IPS-15b (cell line): ENCODE data around the gene OR2D2.
"Not testable (repeated sequence)": the region's sequence is repeated elsewhere in the genome, so short reads cannot be mapped to it uniquely, and the experiment has no call there.

ENCODE experiments used
- H3K27me3 ChIP-seq: one replicate; pipeline ENCODE4 v1.6.1; 2013; ENCODE audit warnings: low read length; ENCODE audit not compliant: control insufficient read depth, insufficient read depth
- H3K36me3 ChIP-seq: one replicate; pipeline ENCODE4 v1.6.1; 2013; ENCODE audit warnings: low read length; ENCODE audit not compliant: control insufficient read depth, insufficient read depth
- H3K4me1 ChIP-seq: one replicate; pipeline ENCODE4 v1.6.1; 2013; ENCODE audit warnings: mild to moderate bottlenecking, low read length; ENCODE audit not compliant: control insufficient read depth, insufficient read depth
- H3K4me3 ChIP-seq: one replicate; pipeline ENCODE4 v1.5.1; 2013; ENCODE audit warnings: low read depth, low read length
- H3K9ac ChIP-seq: one replicate; pipeline ENCODE4 v1.6.1; 2013; ENCODE audit warnings: low read depth, mild to moderate bottlenecking, low read length
- H3K9me3 ChIP-seq: one replicate; pipeline ENCODE4 v1.6.1; 2013; ENCODE audit warnings: mild to moderate bottlenecking, low read length; ENCODE audit not compliant: control insufficient read depth, insufficient read depth

Gene OR2D2

DNA sequence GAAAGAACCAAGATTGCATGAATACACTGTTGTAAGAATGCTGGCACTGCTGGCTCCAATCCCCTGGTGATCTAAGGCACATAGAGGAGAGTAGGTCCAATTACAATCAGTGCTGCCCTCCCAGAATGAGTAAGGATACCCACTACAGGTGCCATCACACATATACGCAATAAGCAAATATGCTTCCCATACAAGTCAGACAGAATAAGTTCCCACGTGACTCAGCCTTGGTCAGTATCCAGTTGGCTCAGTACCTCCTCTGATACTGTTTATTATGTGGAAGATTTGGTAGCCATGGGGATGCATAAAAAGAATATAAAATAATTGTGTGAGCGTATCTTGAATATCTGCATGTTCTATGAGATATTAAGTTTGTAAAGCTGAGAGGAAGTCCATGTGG, 19.6 kb upstream of the OR2D2 start:
- no peaks in the 10 kb centered on the region for H3K4me1 ChIP-seq
- no peak overlapping the region for H3K9ac ChIP-seq
- H3K9me3 ChIP-seq, result no peaks in the 10 kb centered on the region
- no peaks in the 10 kb centered on the region for H3K27me3 ChIP-seq
- H3K4me3 ChIP-seq, result no peak overlapping the region
- no peaks in the 10 kb centered on the region for H3K36me3 ChIP-seq

DNA sequence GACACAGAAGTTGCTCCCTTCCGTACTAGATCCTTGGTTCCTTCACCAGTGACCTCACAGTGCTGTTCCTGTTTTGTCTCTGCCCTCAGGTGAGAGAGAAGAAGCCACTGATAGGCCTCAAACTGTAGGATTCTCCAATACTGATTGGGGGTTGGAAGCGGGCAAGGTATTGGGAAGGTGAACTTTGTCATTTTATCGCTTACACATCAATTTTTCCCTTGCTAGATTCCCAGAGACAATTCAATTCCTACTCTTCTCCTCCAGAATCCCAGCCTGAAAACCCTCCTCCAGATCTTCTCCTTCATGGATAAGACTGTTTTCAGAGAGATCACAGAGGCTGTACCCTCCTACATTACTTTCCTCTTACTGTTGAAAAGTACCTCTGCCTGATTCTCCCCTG, 19.1 kb upstream of the OR2D2 start:
- no peak overlapping the region for H3K9ac ChIP-seq

DNA sequence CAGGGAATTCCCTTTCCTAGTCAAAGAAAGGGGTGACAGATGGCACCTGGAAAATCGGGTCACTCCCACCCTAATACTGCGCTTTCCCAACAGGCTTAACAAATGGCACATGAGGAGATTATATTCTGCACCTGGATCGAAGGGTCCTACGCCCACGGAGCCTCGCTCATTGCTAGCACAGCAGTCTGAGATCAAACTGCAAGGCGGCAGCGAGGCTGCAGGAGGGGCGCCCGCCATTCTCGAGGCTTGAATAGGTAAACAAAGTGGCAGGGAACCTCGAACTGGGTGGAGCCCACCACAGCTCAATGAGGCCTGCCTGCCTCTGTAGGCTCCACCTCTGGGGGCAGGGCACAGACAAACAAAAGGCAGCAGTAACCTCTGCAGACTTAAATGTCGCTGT, 12.5 kb upstream of the OR2D2 start:
- H3K9ac ChIP-seq, H3K4me1 ChIP-seq, H3K36me3 ChIP-seq, H3K4me3 ChIP-seq, H3K27me3 ChIP-seq, H3K9me3 ChIP-seq: not testable (repeated sequence)

More for the DNA sequence above, 19.1 kb upstream of the OR2D2 start:
- Histone ChIP-seq H3K4me1 (no peaks in the 10 kb centered on the region), H3K9me3 (no peaks in the 10 kb centered on the region), H3K4me3 (no peak overlapping the region), H3K27me3 (no peaks in the 10 kb centered on the region), H3K36me3 (no peaks in the 10 kb centered on the region)

DNA sequence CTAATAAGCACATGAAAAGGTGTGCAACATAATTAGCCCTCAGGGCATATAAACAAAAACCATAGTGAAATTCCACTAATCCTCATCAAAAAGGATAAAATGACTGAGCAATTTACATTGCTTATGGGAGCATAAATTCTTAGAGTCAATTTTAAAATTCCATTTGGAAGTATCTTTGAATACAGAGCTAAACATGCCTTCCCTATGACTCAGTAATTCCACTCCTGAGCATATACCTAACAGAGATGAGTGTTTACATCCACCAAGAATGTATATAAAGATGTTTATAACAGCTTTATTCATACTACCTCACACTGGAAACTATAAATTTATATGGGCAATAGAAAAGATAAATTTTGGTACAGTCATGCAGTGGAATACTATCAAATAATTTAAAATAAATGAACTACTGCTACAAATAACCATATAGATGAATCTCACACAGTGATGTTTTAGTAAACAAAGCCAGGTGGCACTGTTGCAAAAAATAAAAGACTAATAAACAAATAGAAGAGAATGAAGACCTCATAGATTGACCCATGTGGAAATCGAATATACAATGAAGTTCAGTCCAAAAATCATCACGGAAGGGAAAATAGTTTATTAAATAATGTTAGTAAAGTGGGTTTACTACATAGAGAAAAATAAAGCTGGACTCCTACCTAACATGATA, 8.2 kb upstream of the OR2D2 start:
- Histone ChIP-seq H3K4me3 (no peak overlapping the region), H3K4me1 (no peaks in the 10 kb centered on the region), H3K9ac (no peak overlapping the region)

DNA sequence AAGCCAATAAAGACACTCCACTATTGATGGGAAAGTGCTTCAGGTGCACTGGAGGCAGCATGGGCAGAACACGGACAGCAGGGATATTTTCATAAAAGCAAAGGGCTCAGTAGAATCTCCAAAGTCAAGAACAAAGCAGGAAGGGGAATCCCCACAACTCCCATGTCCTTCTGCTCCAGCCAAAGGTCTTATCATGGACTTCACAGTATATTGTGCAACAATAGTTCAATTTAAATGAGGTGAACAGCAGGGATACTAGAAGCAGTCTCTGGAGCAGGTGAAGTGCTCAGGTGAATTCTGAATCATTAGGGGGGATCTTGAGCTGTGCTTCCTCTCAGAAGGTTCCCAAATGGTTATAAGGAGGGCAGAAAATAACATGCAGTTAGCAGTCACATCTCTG, 6.6 kb upstream of the OR2D2 start:
- H3K36me3 ChIP-seq, result no peaks in the 10 kb centered on the region
- H3K9me3 ChIP-seq, result no peaks in the 10 kb centered on the region
- no peaks in the 10 kb centered on the region for H3K4me1 ChIP-seq
- H3K27me3 ChIP-seq, result no peaks in the 10 kb centered on the region
- H3K9ac ChIP-seq, result no peak overlapping the region
- no peak overlapping the region for H3K4me3 ChIP-seq

More for the DNA sequence above, 8.2 kb upstream of the OR2D2 start:
- H3K9me3 ChIP-seq, result no peaks in the 10 kb centered on the region
- H3K27me3 ChIP-seq, result no peaks in the 10 kb centered on the region
- H3K36me3 ChIP-seq, result no peaks in the 10 kb centered on the region

DNA sequence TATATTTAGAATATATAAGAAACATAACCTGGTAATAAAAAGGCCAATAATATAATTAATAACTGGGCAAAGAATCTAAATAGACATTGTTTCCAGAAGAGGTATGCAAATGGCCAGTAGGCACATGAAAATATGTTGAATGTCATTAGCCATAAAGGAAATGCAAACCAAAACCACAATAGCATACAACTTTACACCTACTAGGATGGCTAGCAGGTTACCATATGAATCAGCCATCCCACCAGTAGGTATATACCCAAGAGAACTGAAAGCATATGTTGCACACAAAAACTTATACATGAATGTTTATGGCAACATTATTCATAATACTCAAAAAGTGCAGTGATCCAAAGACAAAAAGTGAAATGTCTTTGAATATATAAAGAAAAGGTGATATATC, 2.7 kb upstream of the OR2D2 start:
- Histone ChIP-seq H3K4me3 (no peak overlapping the region), H3K4me1 (no peaks in the 10 kb centered on the region)

DNA sequence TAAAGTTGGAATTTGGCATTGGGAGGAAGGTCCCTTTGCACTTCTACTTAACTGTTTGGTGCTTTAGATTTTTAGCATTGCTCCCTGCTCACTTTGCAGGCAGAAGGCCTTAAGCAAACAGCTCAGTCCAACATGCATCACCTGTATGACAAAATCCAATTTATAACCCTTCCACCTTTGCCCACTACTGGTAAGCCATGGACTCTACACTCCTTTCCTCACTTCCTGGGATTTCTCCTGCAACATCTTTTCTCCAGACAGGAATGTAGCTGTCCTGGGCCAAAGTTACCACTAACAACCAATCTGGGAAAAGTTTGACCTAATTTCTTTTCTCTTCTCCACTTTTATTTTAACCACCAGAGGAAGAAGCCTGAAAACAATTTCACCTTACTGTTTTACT, 1.8 kb upstream of the OR2D2 start:
- Histone ChIP-seq H3K4me3 (no peak overlapping the region), H3K36me3 (no peaks in the 10 kb centered on the region), H3K9ac (no peak overlapping the region), H3K27me3 (no peaks in the 10 kb centered on the region), H3K9me3 (no peaks in the 10 kb centered on the region), H3K4me1 (no peaks in the 10 kb centered on the region)

More for the DNA sequence above, 2.7 kb upstream of the OR2D2 start:
- Histone ChIP-seq H3K9ac (no peak overlapping the region), H3K27me3 (no peaks in the 10 kb centered on the region), H3K36me3 (no peaks in the 10 kb centered on the region), H3K9me3 (no peaks in the 10 kb centered on the region)

DNA sequence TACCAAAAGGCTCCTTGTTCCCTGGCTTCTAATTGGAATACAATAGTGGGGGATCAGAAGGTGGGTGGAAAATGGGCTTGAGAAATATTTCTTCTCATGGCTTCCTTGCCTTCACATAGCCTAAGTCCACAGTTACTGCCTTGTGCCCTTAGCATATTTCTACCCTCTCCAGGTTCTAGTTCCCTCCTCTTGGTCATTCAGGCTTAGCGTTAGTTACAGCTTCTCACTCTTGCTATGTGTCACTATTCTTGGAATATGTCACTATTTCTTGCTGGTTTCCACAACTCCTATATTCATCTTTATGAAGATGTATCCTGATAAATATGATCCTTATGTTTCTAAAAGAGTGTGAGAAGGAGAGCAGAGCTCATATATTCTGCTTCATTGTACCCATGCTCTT, 2.5 kb downstream of the OR2D2 start:
- Histone ChIP-seq H3K9ac (no peak overlapping the region), H3K27me3 (no peaks in the 10 kb centered on the region), H3K4me1 (no peaks in the 10 kb centered on the region), H3K4me3 (no peak overlapping the region), H3K9me3 (no peaks in the 10 kb centered on the region), H3K36me3 (no peaks in the 10 kb centered on the region)

DNA sequence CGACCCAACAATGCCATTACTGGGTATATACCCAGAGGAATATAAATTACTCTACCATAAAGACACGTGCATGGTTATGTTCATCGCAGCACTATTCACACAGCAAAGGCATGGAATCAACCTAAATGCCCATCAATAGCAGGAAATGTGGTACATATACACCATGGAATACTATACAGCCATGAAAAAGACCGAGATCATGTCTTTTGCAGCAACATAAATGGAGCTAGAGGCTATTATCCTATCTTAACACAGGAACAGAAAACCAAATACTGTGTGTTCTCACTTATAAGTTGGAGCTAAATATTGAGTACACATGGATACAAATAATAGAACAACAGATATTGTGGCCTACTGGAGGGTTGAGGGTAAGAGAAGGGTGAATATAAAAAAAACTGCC, 3.5 kb downstream of the OR2D2 start:
- no peak overlapping the region for H3K9ac ChIP-seq
- no peaks in the 10 kb centered on the region for H3K36me3 ChIP-seq
- H3K27me3 ChIP-seq, result no peaks in the 10 kb centered on the region
- no peaks in the 10 kb centered on the region for H3K9me3 ChIP-seq
- H3K4me3 ChIP-seq, result no peak overlapping the region
- H3K4me1 ChIP-seq, result peaks cover 3% of the 10 kb centered on the region

DNA sequence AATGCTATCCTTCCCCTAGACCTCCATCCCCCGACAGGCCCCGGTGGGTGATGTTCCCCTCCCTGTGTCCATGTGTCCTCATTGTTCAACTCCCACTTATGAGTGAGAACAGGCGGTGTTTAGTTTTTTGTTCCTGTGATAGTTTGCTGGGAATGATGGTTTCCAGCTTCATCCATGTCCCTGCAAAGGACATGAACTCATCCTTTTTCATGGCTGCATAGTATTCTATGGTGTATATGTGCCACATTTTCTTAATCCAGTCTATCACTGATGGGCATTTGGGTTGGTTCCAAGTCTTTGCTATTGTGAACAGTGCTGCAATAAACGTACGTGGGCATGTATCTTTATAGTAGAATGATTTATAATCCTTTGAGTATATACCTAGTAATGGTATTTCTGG, 4.6 kb downstream of the OR2D2 start:
- H3K27me3 ChIP-seq, H3K9ac ChIP-seq, H3K9me3 ChIP-seq, H3K4me1 ChIP-seq, H3K4me3 ChIP-seq, H3K36me3 ChIP-seq: not testable (repeated sequence)

DNA sequence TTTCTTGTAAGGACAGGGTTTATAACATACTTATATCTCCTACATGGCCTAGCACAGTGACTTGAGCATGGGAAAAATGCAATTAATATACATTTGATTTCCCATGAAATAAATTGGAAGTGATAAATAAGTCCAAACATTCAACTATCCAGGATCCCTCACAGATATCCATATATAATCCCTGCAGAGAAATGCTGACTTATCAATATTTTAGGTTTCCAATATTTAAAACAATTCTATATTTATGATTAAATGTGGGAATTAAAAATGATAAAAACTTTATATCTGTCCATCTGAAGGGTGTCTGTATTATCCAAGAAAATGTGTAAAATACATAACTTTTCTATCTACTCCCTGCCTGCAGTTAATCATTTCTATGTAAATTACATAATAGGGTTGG, 9.5 kb downstream of the OR2D2 start:
- Histone ChIP-seq H3K36me3 (no peaks in the 10 kb centered on the region), H3K9me3 (no peaks in the 10 kb centered on the region), H3K4me3 (no peak overlapping the region)

DNA sequence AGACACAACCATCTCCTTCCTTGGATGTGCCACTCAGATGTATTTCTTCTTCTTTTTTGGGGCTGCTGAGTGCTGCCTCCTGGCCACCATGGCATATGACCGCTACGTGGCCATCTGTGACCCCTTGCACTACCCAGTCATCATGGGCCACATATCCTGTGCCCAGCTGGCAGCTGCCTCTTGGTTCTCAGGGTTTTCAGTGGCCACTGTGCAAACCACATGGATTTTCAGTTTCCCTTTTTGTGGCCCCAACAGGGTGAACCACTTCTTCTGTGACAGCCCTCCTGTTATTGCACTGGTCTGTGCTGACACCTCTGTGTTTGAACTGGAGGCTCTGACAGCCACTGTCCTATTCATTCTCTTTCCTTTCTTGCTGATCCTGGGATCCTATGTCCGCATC, 15.4 kb downstream of the OR2D2 start:
- H3K4me1 ChIP-seq, result no peaks in the 10 kb centered on the region
- H3K9me3 ChIP-seq, result no peaks in the 10 kb centered on the region
- H3K9ac ChIP-seq, result no peak overlapping the region

More for the DNA sequence above, 9.5 kb downstream of the OR2D2 start:
- Histone ChIP-seq H3K4me1 (peaks cover 3% of the 10 kb centered on the region), H3K9ac (no peak overlapping the region), H3K27me3 (no peaks in the 10 kb centered on the region)

More for the DNA sequence above, 15.4 kb downstream of the OR2D2 start:
- Histone ChIP-seq H3K27me3 (no peaks in the 10 kb centered on the region), H3K36me3 (no peaks in the 10 kb centered on the region), H3K4me3 (no peak overlapping the region)
